ENCODE data around the gene CHML.

The CHML gene

DNA sequence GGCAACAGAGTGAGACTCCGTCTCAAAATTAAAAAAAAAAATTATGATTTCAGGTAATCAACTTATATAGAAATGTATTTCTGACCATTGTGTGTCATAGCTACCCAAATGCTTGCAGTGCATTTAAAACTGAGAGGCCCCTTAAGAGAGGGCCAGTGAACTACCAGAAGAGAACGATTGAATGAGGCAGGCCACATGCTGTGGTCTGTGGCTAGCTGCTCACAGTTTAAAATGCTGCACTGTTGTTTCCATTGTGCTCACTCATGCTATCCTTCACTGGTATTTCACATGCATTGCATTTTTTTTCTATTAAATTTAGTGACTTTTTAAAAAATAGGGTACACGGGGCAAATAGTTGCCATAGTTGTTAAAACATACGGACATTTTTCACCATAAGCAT lies 26.0 kb downstream of the CHML start:
- no peak for DNase-seq (ENCODE audit: low read depth)
- no peak overlapping the region for H3K4me3 ChIP-seq (ENCODE audit: control insufficient read depth, low read depth, low read length)
- TF ChIP-seq, protein P1, sequence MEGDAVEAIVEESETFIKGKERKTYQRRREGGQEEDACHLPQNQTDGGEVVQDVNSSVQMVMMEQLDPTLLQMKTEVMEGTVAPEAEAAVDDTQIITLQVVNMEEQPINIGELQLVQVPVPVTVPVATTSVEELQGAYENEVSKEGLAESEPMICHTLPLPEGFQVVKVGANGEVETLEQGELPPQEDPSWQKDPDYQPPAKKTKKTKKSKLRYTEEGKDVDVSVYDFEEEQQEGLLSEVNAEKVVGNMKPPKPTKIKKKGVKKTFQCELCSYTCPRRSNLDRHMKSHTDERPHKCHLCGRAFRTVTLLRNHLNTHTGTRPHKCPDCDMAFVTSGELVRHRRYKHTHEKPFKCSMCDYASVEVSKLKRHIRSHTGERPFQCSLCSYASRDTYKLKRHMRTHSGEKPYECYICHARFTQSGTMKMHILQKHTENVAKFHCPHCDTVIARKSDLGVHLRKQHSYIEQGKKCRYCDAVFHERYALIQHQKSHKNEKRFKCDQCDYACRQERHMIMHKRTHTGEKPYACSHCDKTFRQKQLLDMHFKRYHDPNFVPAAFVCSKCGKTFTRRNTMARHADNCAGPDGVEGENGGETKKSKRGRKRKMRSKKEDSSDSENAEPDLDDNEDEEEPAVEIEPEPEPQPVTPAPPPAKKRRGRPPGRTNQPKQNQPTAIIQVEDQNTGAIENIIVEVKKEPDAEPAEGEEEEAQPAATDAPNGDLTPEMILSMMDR (conservative IDR thresholded peaks at IDR 0.05; ENCODE audit: control insufficient read depth, insufficient read depth, low read depth, low read length), result no peak

DNA sequence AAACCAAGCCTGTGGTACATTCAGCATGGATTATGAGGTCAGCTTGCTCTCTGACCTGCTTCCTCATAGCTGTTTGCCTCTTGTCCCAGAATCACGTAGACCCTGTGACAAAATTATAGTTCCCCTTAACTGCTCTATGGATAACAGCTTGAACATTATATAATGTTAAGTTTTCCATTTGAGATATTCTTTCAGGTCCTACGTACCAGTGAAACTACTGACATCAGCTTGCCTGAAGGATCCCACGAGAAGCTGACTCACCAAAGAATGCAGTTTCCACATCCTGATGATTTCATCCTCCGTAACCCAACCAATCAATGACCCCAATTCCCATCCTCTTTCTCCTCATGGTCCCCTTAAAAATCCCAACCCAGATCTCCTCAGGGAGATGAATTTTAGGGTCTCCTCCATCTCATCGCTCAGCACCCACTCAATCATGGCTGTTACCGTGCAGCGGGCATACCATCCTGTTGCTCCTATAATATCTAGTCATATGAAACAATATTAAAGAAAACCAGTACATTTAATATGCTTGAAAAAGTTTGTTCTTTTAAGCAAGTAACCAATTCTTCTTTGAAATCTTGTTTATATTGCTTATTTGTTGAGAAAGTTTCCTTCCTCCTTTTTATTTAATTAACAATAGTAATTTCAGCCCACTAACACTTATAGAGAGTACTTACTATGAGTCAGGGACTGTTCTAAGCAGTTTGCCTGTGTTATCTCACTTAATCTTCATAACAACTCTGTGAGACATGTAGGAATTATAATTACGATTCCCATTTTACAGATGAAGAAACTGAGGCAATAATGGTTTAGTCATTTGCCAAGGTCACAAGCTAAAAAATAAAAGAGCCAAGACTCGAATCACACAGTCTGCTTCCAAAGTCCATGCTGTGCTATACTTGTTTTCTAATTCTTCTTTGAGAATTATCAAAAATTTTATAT lies 27.4 kb downstream of the CHML start:
- H3K4me3 ChIP-seq (ENCODE audit: control insufficient read depth, low read depth, low read length), result no peak overlapping the region
- TF ChIP-seq, protein P1 (conservative IDR thresholded peaks at IDR 0.05; ENCODE audit: control insufficient read depth, insufficient read depth, low read depth, low read length), result no peak
- DNase-seq (ENCODE audit: low read depth), result peak; percentile 96

DNA sequence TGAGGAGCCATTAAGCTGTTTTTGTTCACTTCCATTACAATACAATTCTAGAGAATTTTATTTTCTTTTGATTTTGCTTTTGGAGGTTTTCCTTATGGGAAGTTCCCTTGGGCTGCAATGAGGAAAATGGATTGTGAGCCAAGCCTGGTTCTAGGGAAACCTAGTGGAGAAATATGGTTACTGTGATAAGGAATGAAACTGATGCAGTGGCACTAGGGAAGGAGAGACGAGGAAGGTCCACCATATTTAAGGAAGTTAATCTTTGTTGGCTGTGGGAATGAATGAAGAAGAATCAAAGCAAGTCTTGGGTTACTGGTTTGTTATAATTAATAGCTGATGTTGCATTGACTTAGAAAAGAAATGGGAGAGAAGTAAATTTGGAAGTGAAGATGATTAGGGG lies 28.4 kb downstream of the CHML start:
- TF ChIP-seq, protein P1 (conservative IDR thresholded peaks at IDR 0.05; ENCODE audit: control insufficient read depth, insufficient read depth, low read depth, low read length), result no peak
- no peak for DNase-seq (ENCODE audit: low read depth)

DNA sequence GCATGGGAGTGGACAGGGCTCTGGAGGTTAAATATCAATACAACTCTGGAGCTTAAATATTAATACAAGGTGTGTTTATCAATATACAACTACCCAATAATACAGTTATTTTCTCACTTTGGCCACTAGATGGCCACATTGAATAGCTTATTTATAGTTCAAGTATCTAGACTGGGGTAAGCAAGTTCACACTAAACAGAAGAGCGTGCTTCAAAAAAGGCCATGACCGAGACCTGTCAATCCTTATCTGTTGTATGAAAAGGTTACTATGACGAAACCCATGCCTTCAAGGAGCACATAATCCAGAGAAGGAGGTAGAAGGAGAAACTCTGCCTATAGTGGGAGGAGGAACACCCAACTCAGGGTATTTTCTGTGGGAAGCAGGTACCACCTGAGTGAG lies 29.1 kb downstream of the CHML start:
- DNase-seq (ENCODE audit: low read depth), result peak; percentile 79
- TF ChIP-seq, protein P1 (conservative IDR thresholded peaks at IDR 0.05; ENCODE audit: control insufficient read depth, insufficient read depth, low read depth, low read length), result peak; percentile 53
- H3K4me3 ChIP-seq (ENCODE audit: control insufficient read depth, low read depth, low read length), result no peak overlapping the region

More for the DNA sequence above, 28.4 kb downstream of the CHML start:
- H3K4me3 ChIP-seq (ENCODE audit: control insufficient read depth, low read depth, low read length), result no peak overlapping the region

DNA sequence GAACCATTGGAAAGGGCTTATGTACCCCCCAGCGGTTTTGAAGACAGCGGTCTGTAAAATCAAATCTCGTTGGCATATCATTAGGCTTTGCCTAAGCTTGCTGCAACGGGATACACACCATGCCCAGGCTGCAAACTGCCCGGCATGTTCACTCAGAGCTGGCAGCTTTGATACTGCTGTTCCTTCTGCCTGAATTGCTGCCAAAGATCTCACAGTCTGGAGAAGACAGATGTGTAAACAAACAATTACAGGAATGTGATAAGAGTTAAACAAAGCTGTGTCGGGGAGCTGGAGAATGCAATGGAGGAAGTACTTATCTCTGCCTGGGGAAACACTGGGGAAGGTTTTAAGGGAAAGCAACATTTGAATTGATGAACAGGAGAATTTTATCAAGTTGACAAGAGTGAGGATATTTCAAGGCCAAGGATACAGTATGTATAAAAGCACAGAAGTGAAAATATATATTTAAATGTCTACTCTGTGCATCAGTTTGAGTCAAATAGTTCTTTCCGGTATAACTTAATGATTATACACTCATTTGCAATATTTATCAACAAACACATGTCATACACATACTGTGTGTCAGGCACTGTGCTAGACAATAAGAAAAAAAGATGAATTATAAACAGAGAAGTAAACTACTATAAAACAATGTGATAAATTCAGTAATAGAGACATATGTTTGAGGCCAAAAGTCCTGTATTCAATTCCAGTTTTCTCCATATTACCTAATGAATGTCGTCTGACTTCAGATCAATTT lies 29.9 kb downstream of the CHML start:
- DNase-seq (ENCODE audit: low read depth), result no peak
- H3K4me3 ChIP-seq (ENCODE audit: control insufficient read depth, low read depth, low read length), result no peak overlapping the region
- TF ChIP-seq, protein P1 (conservative IDR thresholded peaks at IDR 0.05; ENCODE audit: control insufficient read depth, insufficient read depth, low read depth, low read length), result no peak

DNA sequence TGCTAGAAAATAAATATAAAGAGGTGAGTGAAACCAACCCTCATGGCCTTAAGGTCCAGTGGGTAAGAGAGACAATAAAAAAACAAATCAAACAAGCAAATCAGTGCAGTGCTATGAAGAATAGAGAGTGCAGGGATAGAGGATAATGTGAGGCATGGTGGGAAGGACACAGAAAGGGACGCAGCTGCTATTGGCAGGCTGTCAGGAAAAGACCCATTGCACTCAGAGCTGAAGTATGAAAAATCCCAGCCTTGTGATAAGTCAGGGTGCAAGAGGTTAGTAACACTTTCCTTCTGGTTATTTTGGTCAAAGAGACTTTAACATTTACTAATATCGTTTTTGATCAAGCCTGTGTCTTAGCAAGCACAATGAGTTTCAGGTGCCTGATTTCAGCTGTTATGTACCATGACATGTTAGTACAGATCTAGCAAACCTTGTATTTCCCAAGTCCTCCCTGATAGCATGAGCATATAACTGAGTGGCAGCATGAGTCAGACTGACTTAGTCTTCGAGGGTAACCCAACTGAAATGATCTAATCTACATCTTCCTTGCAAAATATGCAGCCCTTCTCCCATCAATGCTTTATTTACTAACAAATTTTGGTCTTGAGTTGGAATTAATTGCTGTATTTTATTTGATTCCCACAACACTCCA lies 31.7 kb downstream of the CHML start:
- TF ChIP-seq, protein P1 (conservative IDR thresholded peaks at IDR 0.05; ENCODE audit: control insufficient read depth, insufficient read depth, low read depth, low read length), result no peak
- peak; percentile 83 for DNase-seq (ENCODE audit: low read depth)
- H3K4me3 ChIP-seq (ENCODE audit: control insufficient read depth, low read depth, low read length), result no peak overlapping the region

Data from fibroblast of mammary gland (primary cell).